Stimulated activated CD8-positive, alpha-beta memory T cell treated with anti-CD3 and anti-CD28 coated beads, Interleukin-4, amount 100 ng/mL, for 4 hours (primary cell): ENCODE results near the gene LRRC72.
"Not testable (repeated sequence)": the region's sequence is repeated elsewhere in the genome, so short reads cannot be mapped to it uniquely, and the experiment has no call there.

Experiments
- DNase-seq, 2 donors: peaks; one replicate each; pipeline ENCODE4 v3.0.0-alpha.2; 2020; ENCODE audit warnings: low read depth in 2 of 2, low spot score in 1 of 2

The LRRC72 gene

GRCh38 chr7:16526742-16527540 lies at the start of gene LRRC72:
Gene LRRC72 (plus strand): TSS chr7:16526825. CDS start chr7:16526953, 128 bp downstream.
- DNase-seq = no peak

- DNase-seq = no peak
Measured at GRCh38 chr7:16479161-16479560, 47.5 kb upstream of the LRRC72 start.

GRCh38 chr7:16479591-16479990 lies 47.0 kb upstream of the LRRC72 start:
- no peak for DNase-seq

GRCh38 chr7:16484453-16485158 lies 42.0 kb upstream of the LRRC72 start:
- no peak for DNase-seq

- DNase-seq = no peak
Measured at GRCh38 chr7:16491148-16491547, 35.5 kb upstream of the LRRC72 start.

GRCh38 chr7:16492513-16493062 lies 34.0 kb upstream of the LRRC72 start:
- no peak for DNase-seq

- no peak for DNase-seq
Measured at GRCh38 chr7:16493266-16493665, 33.4 kb upstream of the LRRC72 start.

GRCh38 chr7:16494551-16494950 lies 32.1 kb upstream of the LRRC72 start:
- no peak for DNase-seq

GRCh38 chr7:16494955-16495719 lies 31.5 kb upstream of the LRRC72 start:
- no peak for DNase-seq

GRCh38 chr7:16498122-16498521 lies 28.5 kb upstream of the LRRC72 start:
- no peak for DNase-seq

GRCh38 chr7:16502303-16502702 lies 24.3 kb upstream of the LRRC72 start:
- no peak for DNase-seq

- no peak for DNase-seq
Measured at GRCh38 chr7:16504019-16504418, 22.6 kb upstream of the LRRC72 start.

GRCh38 chr7:16506422-16506821 lies 20.2 kb upstream of the LRRC72 start:
- DNase-seq = not testable (repeated sequence)

- no peak for DNase-seq
Measured at GRCh38 chr7:16509829-16510228, 16.8 kb upstream of the LRRC72 start.

GRCh38 chr7:16511314-16511713 lies 15.3 kb upstream of the LRRC72 start:
- no peak for DNase-seq

GRCh38 chr7:16512097-16512496 lies 14.5 kb upstream of the LRRC72 start:
- DNase-seq = no peak

GRCh38 chr7:16514271-16514670 lies 12.4 kb upstream of the LRRC72 start:
- no peak for DNase-seq

- no peak for DNase-seq
Measured at GRCh38 chr7:16514729-16515128, 11.9 kb upstream of the LRRC72 start.

- DNase-seq = no peak
Measured at GRCh38 chr7:16515785-16516685, 10.6 kb upstream of the LRRC72 start.

GRCh38 chr7:16519985-16520384 lies 6.6 kb upstream of the LRRC72 start:
- DNase-seq = not testable (repeated sequence)
